Left renal pelvis (tissue), 4 donors: Measurements from ENCODE around the gene SPATC1L. TPM values are rescaled to one million over a fixed set of nuclear protein-coding genes. Genes with fewer than 3 reads are reported as not detected.
A peak's percentile ranks its signal among the peaks of the same experiment; 100 is the strongest.
"Not testable (repeated sequence)": the region's sequence is repeated elsewhere in the genome, so short reads cannot be mapped to it uniquely, and the experiment has no call there.

Experiments used
- DNase-seq, 4 donors: peaks; one replicate each; pipeline ENCODE4 v3.0.0-alpha.2; 2013; ENCODE audit warnings: low read depth in 4 of 4, low spot score in 3 of 4
- polyA plus RNA-seq, 4 donors: library from polyadenylated mRNA; unstranded; fragments of 120-200 nt; gene quantifications; one replicate each; pipeline ENCODE4 v1.2.1, GENCODE V29; 2013; ENCODE audit not compliant: insufficient read length in 4 of 4

SPATC1L gene
- 10 to 100 TPM in 3 of 4 donors, 1 to 10 TPM in 1; 5.9 to 15.6 (median 12.5) TPM for polyA plus RNA-seq

DNA sequence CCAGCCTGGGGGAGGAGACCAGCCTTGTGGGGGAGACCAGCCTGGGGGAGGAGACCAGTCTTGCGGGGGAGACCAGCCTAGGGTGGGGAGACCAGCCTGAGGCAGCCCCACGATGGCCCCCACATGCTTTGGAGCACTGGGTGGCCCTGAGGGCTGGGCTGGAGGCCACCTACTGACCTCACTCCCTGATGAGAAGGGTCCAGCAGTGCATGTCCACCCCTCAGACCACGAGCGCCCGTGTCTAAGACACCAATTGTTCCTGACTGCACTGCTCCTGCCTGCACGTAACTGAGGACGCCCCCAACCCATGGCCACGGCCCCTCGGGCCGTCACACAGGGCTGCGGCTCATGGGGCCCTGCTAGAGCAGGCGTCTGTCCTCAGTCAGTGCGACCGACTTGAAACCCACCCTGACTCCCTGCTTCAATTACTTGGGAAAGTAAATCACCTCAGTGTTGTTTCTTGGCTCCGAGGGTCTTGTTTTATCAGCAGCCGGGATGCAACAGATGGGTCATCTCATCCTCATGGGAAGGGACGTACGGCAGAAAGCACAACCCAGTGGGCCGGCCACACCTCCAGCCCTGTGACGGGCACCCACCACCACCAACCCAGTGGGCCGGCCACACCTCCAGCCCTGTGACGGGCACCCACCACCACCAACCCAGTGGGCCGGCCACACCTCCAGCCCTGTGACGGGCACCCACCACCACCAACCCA is at the start of gene SPATC1L:
TSS of gene SPATC1L (minus strand) at position 550 of the 715 bp plus-strand sequence. CDS start 1,643 bp downstream, outside the sequence.
- DNase-seq, result peak; percentile 59 to 87 (median 83)

DNA sequence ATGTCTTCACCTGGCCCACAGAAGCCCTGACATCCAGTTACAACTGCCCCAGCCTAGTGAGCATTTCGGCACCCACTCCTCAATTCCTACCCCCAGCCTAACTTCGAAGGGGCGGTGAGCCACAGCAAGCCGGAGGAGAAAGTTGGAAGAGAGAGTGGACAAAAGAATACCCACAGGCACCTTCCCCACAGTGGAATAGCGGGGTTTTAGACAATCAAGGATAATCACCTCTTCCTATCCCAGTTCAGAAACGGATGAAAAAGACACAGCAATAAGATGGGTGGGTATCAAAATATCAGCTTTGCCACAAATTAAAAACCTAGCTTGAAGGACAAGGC is 45.6 kb upstream of the SPATC1L start:
- DNase-seq, result no peak

DNA sequence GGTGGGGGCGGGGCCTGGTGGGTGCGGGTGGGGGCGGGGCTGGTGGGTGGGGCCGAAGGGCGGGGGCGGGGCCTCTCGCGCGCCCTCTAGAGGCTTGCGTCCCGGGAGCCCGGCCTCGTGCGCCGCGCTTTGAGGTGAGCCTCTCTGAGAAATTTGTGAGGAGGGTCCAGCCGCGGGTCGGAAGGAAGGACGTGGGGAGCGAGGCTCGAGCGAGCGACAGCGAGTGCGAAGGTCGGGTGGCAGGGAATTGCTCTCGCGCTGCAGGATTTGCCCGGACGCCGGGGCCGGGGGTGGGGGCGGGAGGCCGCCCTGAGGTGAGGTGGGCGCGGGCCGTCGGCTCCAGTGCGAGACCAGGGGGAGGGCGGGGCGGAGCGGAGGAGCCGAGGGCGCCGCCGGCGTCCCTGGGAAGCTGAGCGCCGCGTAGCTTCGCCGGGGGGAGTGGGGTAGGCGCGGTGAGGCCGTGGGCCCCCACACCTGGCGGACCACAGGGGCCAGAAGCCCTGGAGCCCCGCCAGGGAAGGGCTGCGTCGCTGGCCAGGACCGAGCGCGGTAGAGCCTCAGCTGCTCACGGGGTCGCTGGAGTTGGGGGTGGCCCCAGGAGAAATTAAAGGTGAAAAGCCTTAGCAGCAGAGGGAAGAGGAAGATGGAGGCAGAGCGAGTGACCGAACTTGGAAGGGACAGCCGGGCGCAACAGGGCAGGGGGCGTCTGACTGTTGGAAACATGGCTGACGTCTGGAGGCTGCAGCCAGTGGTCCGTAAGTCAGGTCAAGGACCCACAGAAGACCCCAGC is 45.1 kb upstream of the SPATC1L start:
- peak in 1 of 4 donors; percentile 18 for DNase-seq

DNA sequence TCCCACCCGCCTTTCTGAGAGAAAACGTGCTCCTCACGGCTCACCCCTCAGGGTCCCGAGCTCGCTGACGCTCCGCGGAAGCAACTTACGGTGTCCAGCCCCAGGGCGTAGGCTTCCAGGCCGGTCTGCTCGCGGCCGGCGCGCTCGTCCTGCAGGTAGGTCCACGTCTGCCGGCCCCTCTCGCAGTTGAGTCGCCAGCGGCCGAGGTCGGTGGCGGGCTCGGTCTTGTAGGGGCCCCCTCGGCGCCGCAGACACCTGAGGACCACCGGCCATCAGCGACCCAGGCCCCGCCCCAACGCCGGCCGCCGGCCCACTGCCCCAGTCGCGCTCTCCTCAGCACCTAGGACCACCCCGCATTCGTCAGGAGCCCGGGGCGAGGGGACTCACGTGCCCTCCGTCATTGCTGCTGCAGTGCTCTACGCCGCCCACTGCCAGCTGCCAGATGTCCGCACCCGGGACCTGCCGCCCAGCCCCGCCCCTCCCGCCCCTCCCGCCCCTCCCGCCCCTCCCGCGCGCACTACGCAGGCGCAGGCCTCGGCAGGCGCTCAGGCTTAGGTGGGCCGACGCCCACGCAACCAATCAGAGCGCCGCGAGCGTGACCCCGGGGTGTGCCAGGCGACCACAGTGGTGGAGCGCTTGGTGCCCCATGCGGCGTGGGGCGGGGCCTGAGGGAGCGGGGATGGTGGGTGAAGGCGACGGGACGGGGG is 44.2 kb upstream of the SPATC1L start, which contains the start of gene LSS:
TSS of gene LSS (minus strand) at position 430 of the 707 bp plus-strand sequence. CDS start at position 401, 29 bp downstream.
- DNase-seq, result peak; percentile 86 to 94 (median 90)

DNA sequence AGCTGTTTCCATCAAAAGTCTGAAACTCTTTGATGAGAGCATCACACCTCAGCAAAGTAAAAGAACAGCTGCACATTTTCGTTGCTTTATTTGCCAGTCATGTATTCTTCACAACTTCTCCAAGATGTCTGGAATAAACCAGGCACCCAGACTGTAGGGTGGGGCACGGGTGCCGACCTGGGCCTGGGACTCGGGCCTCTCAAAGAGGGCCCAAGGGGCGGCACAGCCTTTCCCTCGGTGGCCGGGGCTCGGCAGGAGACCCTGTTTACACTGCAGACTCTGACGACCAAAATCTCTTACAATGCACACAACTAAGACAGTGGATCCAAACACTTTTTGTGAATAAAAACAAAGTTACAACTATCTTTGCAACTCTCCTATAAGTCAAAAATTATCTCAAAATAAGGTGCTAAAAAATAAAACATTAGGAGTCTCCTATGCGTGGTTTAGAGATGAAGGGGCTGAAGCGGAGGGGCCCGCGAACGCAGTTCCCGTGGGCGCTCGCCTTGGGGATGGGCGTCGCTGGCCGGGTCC is 43.6 kb upstream of the SPATC1L start:
- DNase-seq, result no peak

DNA sequence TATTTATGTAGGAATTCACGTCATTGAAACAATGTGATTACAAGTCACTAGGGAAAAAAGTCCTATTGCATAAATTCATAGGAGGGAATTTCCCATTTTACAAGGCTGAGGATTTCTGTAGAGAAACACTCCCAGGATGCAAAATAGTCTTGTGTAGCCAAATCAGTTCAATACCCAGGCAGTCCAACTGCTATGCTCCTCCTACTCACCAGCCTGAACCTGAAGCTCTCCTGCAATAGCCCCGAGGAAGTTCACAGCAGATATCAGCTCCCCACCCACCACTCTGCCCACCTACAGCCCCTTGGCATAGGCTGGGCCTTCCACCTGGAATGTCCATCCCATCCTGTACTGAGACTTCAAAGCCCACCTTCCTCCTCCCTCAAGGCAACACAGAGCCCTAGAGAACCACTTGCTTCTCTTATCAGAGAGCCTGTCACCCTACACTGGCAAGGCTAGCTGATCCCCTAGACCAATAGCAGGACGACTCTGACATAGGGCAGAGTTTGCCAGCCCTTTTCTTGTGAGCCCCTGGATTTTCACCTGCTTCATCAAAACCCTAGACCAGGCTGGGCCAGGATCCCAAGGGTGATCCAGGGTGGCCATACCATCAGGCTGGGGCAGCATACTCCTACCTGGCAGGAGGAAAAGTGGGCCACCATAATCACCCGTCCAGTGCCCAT is 42.8 kb upstream of the SPATC1L start:
- DNase-seq, result no peak

DNA sequence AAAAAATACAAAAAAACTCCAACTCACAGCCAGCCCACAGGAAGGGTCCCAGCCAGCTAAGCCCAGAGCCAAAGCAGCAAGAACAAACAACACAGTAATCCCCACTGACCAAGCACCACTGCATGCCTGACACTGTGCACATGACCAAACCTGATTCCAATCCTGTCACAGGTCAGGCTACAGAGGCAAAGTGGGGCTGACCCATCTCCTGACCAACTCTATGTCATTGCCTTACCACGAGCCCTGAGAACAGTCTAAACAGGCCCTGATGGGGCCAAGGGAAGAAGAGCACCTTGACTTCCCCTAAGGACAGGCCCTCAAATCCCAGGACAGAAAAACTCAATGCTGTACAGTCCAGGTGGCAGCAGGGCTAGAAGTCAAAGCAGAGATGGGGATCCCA is 41.9 kb upstream of the SPATC1L start:
- no peak for DNase-seq

DNA sequence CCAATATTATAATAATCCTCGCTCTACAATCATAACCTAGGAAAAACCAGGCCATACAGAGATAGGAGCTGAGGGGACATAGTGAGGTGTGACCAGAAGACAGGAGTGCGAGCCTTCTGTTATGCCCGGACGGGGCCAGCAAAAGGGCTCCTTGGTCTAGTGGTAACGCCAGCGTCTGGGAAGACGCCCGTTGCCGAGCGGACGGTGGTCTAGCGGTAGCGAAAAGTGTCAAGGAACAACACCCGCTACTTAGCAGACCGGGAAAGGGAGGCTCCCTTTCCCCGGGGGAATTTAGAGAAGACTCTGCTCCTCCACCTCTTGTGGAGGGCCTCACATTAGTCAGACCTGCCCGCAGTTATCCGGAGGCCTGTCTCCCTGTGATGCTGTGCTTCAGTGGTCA is 39.4 kb upstream of the SPATC1L start:
- DNase-seq, result not testable (repeated sequence)

DNA sequence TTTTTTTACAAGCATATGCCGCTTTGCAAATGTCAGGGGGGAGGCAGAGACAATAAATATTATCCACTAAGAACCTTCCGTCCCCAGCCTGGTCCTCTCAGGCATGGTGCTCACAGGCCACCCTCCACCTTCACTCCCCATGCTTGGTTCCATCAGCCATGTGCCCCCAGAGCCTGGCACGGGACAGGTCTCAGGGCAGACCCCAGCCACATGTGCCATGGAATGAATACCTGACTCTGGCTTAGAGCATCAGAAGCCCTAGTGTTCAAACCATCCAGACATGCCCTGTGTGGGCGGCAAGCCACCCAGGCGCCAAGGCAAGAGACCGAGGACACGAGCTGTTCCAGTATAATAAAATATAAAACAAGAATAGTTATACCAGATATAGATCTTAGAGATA is 39.0 kb upstream of the SPATC1L start:
- DNase-seq, result no peak

DNA sequence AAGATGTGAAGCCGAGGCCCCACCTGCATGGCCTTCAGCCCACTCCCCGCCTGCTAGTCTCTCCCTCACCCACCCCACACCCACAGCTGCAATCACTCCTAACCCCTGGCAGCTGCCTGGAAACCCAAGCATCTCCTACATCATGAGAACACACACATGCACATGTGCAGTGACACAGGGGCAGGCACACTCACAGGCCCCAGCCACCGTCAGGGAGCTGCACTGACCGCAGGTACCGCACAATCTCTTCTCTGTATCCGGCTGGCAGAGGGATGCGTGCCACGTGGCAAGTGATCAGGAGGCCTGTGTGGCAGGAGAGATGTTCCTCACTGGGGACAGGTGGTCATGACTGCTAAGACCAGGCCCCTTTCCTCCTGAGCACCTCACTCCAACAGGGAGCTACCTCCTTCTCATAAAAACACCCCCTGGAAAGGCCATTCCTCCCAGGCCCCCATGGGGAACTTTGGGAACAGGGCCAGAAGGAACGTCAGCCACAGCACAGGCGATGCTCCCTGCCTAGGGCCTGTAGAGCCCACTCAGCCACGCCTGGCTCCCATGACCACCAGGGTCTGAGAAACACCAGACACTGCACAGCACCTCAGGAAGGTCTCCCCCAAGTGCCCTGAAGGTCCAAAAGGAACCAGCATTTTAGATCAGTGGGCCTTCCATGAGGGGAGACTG is 38.3 kb upstream of the SPATC1L start:
- DNase-seq, result no peak

DNA sequence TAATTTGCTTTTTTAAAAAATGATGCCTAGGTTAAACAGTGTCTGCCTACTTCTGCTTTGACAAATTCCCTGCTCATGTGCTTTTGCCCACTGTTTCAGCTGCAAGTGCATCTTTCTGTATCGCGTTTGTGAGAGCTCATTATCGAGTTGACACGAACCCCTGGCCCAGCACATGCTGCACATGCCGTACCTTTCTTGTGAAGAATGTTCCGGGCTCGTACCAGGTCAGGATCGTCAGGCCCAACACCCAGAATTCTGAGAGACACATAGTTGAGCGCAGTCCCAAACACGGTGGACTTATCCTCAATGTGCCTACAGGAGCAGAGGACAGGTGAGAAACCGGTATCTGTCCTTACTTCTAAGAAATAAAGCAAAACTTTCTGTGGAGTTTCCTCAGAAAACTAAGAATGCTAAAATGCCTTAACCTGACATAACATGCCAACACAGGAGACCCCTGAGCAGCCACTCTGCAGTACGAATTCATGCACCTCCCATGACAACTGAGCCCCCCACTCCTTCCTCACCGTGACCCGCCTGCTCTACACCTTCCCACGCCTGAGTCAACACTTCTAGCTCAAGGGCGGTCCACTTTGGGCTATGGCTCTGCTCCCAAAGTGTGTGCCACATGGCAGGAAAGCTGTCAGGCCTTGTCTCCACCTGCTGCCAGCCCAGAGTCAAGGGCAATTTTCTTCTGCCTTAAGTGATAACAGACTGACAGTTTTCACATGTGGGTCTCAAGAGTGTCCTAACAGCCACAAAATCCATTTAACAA is 37.6 kb upstream of the SPATC1L start:
- DNase-seq, result no peak

DNA sequence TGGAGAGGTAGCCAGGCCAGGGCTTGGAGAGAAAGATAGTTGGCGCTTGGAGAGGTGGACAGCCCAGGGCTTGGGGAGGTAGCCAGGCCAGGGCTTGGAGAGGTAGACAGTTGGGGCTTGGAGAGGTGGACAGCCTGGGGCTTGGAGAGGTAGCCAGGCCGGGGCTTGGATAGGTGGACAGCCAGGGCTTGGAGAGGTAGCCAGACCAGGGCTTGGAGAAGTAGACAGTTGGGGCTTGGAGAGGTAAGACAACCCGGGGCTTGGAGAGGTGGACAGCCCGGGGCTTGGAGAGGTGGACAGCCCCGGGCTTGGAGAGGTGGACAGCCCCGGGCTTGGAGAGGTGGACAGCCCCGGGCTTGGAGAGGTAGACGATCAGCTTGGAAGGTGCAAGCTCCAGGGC is 36.6 kb upstream of the SPATC1L start:
- DNase-seq, result no peak

DNA sequence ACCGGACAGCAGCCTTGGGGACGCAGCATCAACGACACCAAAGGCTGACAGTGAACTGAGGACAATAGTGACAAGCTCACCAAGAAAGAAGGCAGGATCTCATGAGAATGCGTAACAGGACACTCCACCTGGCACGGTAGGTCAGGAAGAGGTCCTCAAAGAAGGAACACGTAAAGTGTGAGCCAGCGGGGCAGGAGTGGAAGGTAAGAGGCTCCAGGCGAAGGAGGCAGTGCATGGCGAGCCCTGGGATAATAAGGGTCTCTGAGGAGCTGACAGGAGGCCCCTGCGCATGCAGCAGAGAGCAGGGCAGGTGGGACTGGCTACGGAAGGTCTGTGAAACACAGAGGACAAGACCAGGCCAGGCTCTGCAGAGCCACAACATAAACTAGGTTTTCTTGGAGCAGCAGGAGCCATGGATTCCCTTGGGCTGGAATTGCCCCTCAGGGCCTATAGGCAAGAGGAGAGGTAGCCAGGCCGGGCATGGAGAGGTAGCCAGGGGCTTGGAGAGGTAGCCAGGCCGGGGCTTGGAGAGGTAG is 36.1 kb upstream of the SPATC1L start:
- DNase-seq, result no peak

DNA sequence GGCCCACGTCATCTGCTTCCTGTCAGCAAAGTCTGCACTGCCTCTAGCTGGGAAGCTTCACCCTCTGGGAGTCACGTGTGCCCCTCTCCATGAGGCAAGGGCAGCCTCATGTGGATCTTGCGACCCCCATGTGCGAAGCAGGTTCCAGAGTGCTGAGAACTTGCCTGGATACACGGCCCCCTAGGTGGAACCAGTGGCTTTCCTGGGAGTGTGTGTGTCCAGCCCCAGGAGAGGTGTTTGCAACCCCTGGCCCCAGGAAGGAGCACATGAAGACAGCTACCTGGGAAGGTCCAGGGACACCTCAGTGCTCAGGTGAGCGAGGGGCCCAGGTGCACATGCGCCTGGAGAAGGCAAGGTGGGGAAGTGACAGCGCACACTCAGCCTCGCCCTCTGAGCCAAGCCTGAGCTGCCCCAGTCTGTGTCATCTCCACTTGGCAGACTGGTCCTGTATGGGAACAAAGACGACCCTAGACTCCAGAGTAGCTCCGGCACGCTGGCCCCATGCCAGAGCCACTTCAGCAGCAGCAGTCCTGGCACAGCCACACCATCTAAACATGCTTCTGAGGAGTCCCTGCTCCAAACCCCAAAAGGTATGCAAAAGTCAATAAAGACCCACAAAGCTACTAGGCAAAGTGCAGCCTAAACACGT is 35.5 kb upstream of the SPATC1L start:
- DNase-seq, result no peak

DNA sequence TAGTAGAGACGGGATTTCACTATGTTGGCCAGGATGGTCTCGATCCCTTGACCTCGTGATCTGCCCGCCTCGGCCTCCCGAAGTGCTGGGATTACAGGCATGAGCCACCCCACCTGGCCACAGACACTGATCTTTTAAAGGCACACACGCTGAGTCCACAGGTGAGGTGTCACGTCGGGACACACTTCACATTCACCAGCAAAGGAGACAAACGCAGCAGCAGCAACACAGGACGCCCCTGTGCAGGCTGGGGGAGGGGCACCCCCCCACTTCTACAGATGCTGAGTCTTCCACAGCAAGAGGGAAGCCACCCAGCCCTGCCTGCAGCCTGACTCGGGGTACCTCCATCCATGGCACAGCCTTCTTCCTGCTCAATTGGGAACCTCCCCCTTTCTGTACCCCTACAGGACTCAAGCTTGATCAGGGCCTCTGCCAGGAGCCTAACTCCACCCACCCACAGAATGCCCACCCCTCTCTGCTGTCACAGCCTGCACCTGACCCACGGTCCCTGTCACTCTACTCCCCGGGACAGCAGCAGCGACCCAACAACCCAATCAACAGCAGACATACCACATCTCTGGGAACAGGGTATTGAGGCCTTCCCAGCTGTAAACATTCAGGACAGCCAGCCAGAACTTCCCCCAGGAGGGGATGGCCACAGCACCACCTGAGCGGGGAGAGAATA is 34.8 kb upstream of the SPATC1L start:
- DNase-seq, result no peak

DNA sequence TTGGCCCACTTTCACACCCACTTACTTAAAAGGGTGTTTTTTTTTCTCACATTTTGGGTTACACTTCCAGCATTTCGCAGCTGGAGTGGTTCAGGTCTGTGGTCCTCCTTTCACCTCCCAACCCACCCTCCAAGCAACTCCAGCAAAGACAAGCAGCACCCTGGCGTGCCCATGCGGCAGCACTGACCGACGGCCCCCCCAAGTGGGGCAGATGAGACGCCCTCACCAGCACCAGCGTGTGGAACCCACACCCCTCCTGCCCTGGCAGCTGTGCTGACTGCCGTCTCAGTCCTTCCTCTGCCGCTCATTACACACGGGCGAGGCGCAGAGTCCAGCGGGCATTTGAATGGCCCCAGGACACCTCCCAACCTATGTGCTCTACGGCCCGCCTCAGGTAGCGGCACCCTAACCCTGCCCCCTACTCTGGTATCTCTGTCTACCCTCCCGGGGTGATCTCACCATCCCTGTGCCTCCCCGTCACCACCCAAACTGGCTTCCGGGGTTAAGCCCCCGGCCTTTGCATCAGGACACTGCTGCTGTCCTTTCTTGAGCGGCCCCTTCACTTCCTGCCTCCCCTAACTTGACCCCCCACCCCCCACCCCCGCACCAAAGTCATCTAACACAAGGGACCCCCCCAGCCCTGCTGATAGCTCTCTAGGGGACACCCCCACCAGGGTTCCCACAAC is 33.4 kb upstream of the SPATC1L start:
- DNase-seq, result no peak

DNA sequence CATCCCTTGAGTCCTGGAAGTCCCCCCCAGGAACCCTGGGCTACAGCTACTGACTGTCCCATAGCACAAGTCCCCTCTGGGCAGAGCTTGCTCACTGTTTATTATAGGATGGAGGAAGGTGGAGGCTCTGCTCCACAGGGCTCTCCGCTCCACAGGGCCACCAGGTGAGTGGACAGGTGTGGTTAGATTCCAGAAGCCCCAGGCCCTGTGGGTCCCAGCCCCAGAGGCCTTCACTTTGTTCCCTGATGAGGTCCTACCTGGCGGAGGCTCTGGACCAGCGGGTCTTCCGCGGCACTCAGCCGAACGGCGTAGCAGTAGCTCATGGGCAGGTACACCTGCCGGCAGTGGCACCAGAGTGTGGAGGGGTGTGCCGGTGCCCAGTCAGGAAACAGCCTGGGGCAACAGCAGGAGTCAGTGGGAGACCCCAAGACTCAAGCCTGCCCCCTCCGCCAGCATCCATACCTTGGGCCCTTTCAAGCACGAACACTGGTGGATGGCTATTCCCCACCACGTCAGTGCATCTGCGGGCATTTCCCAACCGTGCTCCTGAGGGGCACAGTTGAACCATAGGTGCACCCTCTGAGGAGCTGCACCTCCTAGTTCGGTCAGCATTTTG is 32.0 kb upstream of the SPATC1L start:
- no peak for DNase-seq
